K562 (cell line): ENCODE data around the gene ELOVL1. TPM values are rescaled to one million over a fixed set of nuclear protein-coding genes. Genes with fewer than 3 reads are reported as not detected.
A peak's percentile ranks its signal among the peaks of the same experiment; 100 is the strongest.

Experiments
- ATAC-seq: fragments of 200-7000 bp; cut with Tn5 transposase; 3 replicates; pipeline ENCODE4 v1.9.1; 2020; ENCODE audit warnings: moderate library complexity
- BruUV-seq: library from RNA; stranded (reverse); fragments of 400-500 nt; replicated peaks from 2 replicates; lab custom pipeline; 2021; lab: Mats Ljungman, UMichigan
- CTCF ChIA-PET: fragments of 300-600 bp; formaldehyde crosslinking; extraction: SDS; loops from one replicate; lab custom pipeline; 2021; ENCODE audit warnings: low intra/inter-chr PET ratio; lab: Yijun Ruan, JAX
- POLR2A ChIA-PET: fragments of 300-600, 350-650 bp; sonication (Branson Sonifier 250); formaldehyde crosslinking; extraction: SDS; loops from one replicate; lab custom pipeline; 2021; ENCODE audit warnings: antibody characterized with exemption, inconsistent platforms; lab: Yijun Ruan, JAX
- DNase-seq, 4 experiments: peaks; one replicate each; pipeline versions ENCODE4 v3.0.0 to v3.0.0-alpha.2; 2011 to 2018; ENCODE audit warnings: low spot score in 3 of 4, mixed read lengths in 3 of 4; ENCODE audit errors: extremely low read depth in 1 of 4
- FAIRE-seq: peaks from 2 replicates; lab custom pipeline; 2011; peaks lifted over from hg19 to GRCh38; lab: Jason Lieb, UNC
- H2AFZ ChIP-seq: 2 replicates; pipeline ENCODE4 v1.6.0; 2011; ENCODE audit warnings: low read depth, low read length, control low read depth, inconsistent platforms
- H3K27ac ChIP-seq: fragments of 200-600 bp; 3 replicates; pipeline ENCODE4 v1.8.0; 2011; ENCODE audit warnings: low read depth, mild to moderate bottlenecking, control low read depth, inconsistent platforms, low read length, moderate library complexity, mixed read lengths; ENCODE audit errors: extremely low read depth
- H3K27me3 ChIP-seq, 2 experiments: fragments of 300-600 bp in 1 of 2; 2 replicates in 1 of 2; 3 replicates in 1 of 2; pipeline versions ENCODE4 v1.6.0 to v1.8.0; 2011; ENCODE audit warnings: inconsistent platforms in 2 of 2, low read length in 2 of 2, mild to moderate bottlenecking in 1 of 2, mixed read lengths in 1 of 2, moderate library complexity in 1 of 2; ENCODE audit not compliant: control insufficient read depth in 2 of 2, insufficient read depth in 2 of 2
- H3K36me3 ChIP-seq: fragments of 300-600 bp; 3 replicates; pipeline ENCODE4 v1.8.0; 2011; ENCODE audit warnings: mild to moderate bottlenecking, low read length, inconsistent platforms; ENCODE audit not compliant: control insufficient read depth, insufficient read depth
- H3K4me1 ChIP-seq, 2 experiments: fragments of 200-600 bp in 1 of 2; replicated peaks in 1 of 2; 2 replicates in 1 of 2; 3 replicates in 1 of 2; pipeline versions ENCODE4 v1.5.1 to v1.8.0; 2011; ENCODE audit warnings: inconsistent platforms in 2 of 2, low read length in 2 of 2, mild to moderate bottlenecking in 1 of 2, mixed read lengths in 1 of 2, moderate library complexity in 1 of 2; ENCODE audit not compliant: control insufficient read depth in 2 of 2, insufficient read depth in 2 of 2
- H3K4me2 ChIP-seq: 2 replicates; pipeline ENCODE4 v1.6.1; 2011; ENCODE audit warnings: low read length, control low read depth, inconsistent platforms, mixed read lengths; ENCODE audit not compliant: insufficient read depth
- H3K4me3 ChIP-seq: fragments of 200-600 bp; sonication (generic), shearing (Covaris generic); 2 replicates; pipeline ENCODE4 v1.5.1; 2016; ENCODE audit warnings: control low read depth, inconsistent platforms
- H3K79me2 ChIP-seq: fragments of 200-600 bp; 3 replicates; pipeline ENCODE4 v1.8.0; 2011; ENCODE audit warnings: low read length, inconsistent platforms; ENCODE audit not compliant: control insufficient read depth, insufficient read depth
- H3K9ac ChIP-seq, 2 experiments: 2 replicates each; pipeline versions ENCODE4 v1.6.0 to v1.6.1; 2011; ENCODE audit warnings: low read depth in 2 of 2, low read length in 2 of 2, control low read depth in 1 of 2, inconsistent platforms in 1 of 2, mild to moderate bottlenecking in 1 of 2, mixed read lengths in 1 of 2; ENCODE audit not compliant: insufficient read depth in 1 of 2
- H3K9me1 ChIP-seq: one replicate; pipeline ENCODE4 v1.6.0; 2011; ENCODE audit warnings: inconsistent platforms, mild to moderate bottlenecking, low read length, moderate library complexity; ENCODE audit not compliant: control insufficient read depth, insufficient read depth
- H3K9me3 ChIP-seq: replicated peaks from 2 replicates; pipeline ENCODE4 v1.5.1; 2011; ENCODE audit warnings: low read depth, low read length, inconsistent platforms; ENCODE audit not compliant: control insufficient read depth, insufficient read depth
- H4K20me1 ChIP-seq: replicated peaks from 2 replicates; pipeline ENCODE4 v1.6.1; 2011; ENCODE audit warnings: low read length, inconsistent platforms, mixed read lengths; ENCODE audit not compliant: control insufficient read depth, insufficient read depth
- CBFA2T2 ChIP-seq: fragments of 450-650 bp; conservative IDR thresholded peaks from 2 replicates; pipeline ENCODE4 v1.6.1; 2017; ENCODE audit warnings: mild to moderate bottlenecking
- CHD1 ChIP-seq: fragments of 200-600 bp; sonication (generic); IDR thresholded peaks from one replicate; pipeline ENCODE4 v1.6.1; 2012; ENCODE audit warnings: mild to moderate bottlenecking, moderate library complexity, low read length, inconsistent platforms
- FOXK2 ChIP-seq, 2 experiments: fragments of 450-650 bp; IDR thresholded peaks in 1 of 2; conservative IDR thresholded peaks in 1 of 2; 2 replicates each; pipeline ENCODE4 v1.6.1; 2016; ENCODE audit warnings: low read depth in 2 of 2, mild to moderate bottlenecking in 1 of 2
- POLR2AphosphoS2 ChIP-seq: IDR thresholded peaks from 2 replicates; pipeline ENCODE4 v1.6.1; 2012; ENCODE audit warnings: low read length, improper control_type of control experiment
- ZNF263 ChIP-seq: sonication (generic); formaldehyde crosslinking; IDR thresholded peaks from 2 replicates; pipeline ENCODE4 v1.8.0; 2022; ENCODE audit warnings: mild to moderate bottlenecking, missing genetic modification reagents, borderline replicate concordance
- WGBS: fragments of 100-300 bp; shearing (Covaris generic); methylation state at CpG from one replicate; pipeline ENCODE4 v1.1.6; 2016; ENCODE audit warnings: low coverage, mixed read lengths; ENCODE audit not compliant: insufficient coverage; ENCODE audit errors: missing lambda C conversion rate; 5-methylcytosine and 5-hydroxymethylcytosine counted together
- in situ Hi-C: fragments of 300-500 bp; cut with MboI; formaldehyde crosslinking; loops from 4 replicates; pipeline ENCODE4 v1.15.0; 2018; ENCODE audit warnings: inconsistent platforms, mixed read lengths
- intact Hi-C: fragments of 100-400 bp; cut with micrococcal nuclease; formaldehyde crosslinking; loops from 2 replicates; pipeline ENCODE4 v1.14.2; 2022
- polyA plus RNA-seq, 8 experiments: library from polyadenylated mRNA; depleted of rRNA in 4 of 8; stranded (reverse) in 5 of 8; unstranded in 3 of 8; fragments of >200 nt; fragmentation: Nextera tagmentation in 2 of 8; fragmentation: Illumina TruSeq in 1 of 8; extraction: Ambion mirVana in 2 of 8; extraction: Trizol in 1 of 8; gene quantifications; 2 replicates each; pipeline versions ENCODE4 v1.2.1 to v1.2.3, GENCODE V29; 2011 to 2014; ENCODE audit warnings: inconsistent platforms in 1 of 8, missing spikeins in 1 of 8
- total RNA-seq, 7 experiments: library from RNA; depleted of rRNA in 6 of 7; stranded (reverse); fragments of >200 nt in 6 of 7; fragmentation: Illumina TruSeq in 2 of 7; extraction: Trizol in 2 of 7; gene quantifications; 2 replicates each; pipeline versions ENCODE4 v1.2.1 to v1.2.3, GENCODE V29; 2011 to 2021; ENCODE audit warnings: low replicate concordance in 1 of 7
- TF ChIP-seq, protein P1 (sequence below): fragments of 250-450 bp; sonication (Bioruptor Pico); IDR thresholded peaks from 2 replicates; pipeline ENCODE4 v1.8.0; 2022; ENCODE audit warnings: moderate library complexity, mild to moderate bottlenecking, inconsistent platforms
- TF ChIP-seq, protein P2 (sequence below): fragments of 250-450 bp; sonication (Bioruptor Pico); IDR thresholded peaks from 2 replicates; pipeline ENCODE4 v1.4.0; 2020

ELOVL1 gene
- total and polyA plus RNA-seq, 9 of the 15 experiments (the other 6 are each of a cell fraction or from before 2014, with no cell fraction given) = 51.0 to 157 (median 70.3) TPM

DNA sequence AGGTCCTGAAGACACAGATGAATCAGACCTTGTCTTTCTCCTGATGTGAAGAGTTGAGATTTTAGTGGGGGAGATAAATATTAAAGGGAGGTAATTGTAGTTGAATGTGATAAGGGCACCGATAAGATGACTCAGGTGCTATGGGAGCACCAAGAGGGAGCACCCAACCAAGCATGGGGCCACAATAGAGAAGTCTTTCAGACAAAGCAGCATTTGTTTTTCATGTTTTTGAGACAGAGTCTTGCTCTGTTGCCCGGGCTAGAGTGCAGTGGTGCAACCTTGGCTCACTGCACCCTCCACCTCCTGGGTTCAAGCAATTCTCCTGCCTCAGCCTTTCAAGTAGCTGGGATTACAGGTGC is 38.0 kb upstream of the ELOVL1 start:
- Histone ChIP-seq H4K20me1 (peaks cover 27% of the 10 kb centered on the region), H3K36me3 (peaks cover 41% of the 10 kb centered on the region), H3K79me2 (no peaks in the 10 kb centered on the region), H3K27me3 (no peaks in the 10 kb centered on the region), H3K9me1 (no peaks in the 10 kb centered on the region), H3K4me3 (no peak overlapping the region), H3K27ac (no peak overlapping the region), H3K4me2 (no peak overlapping the region; the same call in 1 of the 2 replicates), H3K4me1 (peaks cover 11 to 22% of the 10 kb centered on the region in 2 experiments; a peak in 4 of 5 replicates), H3K9ac (no peak overlapping the region), H3K9me3 (no peaks in the 10 kb centered on the region), H2AFZ (no peak overlapping the region)
- 64% methylated on average over 2 of the region's 2 CpGs for WGBS
- POLR2A ChIA-PET = interaction anchor here (0.6 to 1.1 kb wide), 3 partner anchors 9 to 17 kb away, joined by 3 to 4 read pairs (median 3); partner anchors contain the start of genes MED8 and SZT2
- ATAC-seq (no peak), DNase-seq (no peak), FAIRE-seq (no peak)
- CTCF ChIA-PET = no interaction called here
- TF ChIP-seq CHD1 (no peak), ZNF263 (CRISPR knock-in tag) (peak; percentile 95), FOXK2 (conservative IDR thresholded peaks at IDR 0.05 in 1 of 2, IDR thresholded peaks at IDR 0.05 in 1 of 2; ENCODE audit: low read depth in 2 of 2) (no peak), POLR2AphosphoS2 (no peak), CBFA2T2 (no peak)
- TF ChIP-seq, protein P1, sequence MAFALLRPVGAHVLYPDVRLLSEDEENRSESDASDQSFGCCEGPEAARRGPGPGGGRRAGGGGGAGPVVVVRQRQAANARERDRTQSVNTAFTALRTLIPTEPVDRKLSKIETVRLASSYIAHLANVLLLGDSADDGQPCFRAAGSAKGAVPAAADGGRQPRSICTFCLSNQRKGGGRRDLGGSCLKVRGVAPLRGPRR (CRISPR knock-in tag) = no peak
- TF ChIP-seq, protein P2, sequence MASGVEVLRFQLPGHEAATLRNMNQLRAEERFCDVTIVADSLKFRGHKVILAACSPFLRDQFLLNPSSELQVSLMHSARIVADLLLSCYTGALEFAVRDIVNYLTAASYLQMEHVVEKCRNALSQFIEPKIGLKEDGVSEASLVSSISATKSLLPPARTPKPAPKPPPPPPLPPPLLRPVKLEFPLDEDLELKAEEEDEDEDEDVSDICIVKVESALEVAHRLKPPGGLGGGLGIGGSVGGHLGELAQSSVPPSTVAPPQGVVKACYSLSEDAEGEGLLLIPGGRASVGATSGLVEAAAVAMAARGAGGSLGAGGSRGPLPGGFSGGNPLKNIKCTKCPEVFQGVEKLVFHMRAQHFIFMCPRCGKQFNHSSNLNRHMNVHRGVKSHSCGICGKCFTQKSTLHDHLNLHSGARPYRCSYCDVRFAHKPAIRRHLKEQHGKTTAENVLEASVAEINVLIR (CRISPR knock-in tag) = no peak
- intact Hi-C loops (no loop called here), in situ Hi-C loops (no loop called here)
- BruUV-seq = no TSS peak
